GM12878 (cell line): ENCODE results near the gene NPY4R. TPM values are rescaled to one million over a fixed set of nuclear protein-coding genes. Genes with fewer than 3 reads are reported as not detected.
A peak's percentile ranks its signal among the peaks of the same experiment; 100 is the strongest.
"Not testable (repeated sequence)": the region's sequence is repeated elsewhere in the genome, so short reads cannot be mapped to it uniquely, and the experiment has no call there.

Experiments
- ATAC-seq: fragments of 200-7000 bp; cut with Tn5 transposase; 3 replicates; pipeline ENCODE4 v1.9.1; 2020; ENCODE audit warnings: mild to moderate bottlenecking, moderate library complexity
- BruUV-seq: library from RNA; stranded (reverse); fragments of 400-500 nt; replicated peaks from 2 replicates; lab custom pipeline; 2021; lab: Mats Ljungman, UMichigan
- CTCF ChIA-PET: fragments of 300-600 bp; sonication (Branson Sonifier 250); formaldehyde crosslinking; extraction: SDS; loops from one replicate; lab custom pipeline; 2021; ENCODE audit warnings: inconsistent platforms; lab: Yijun Ruan, JAX
- POLR2A ChIA-PET: fragments of 350-600 bp; formaldehyde crosslinking; extraction: SDS; loops from one replicate; lab custom pipeline; 2021; ENCODE audit warnings: inconsistent platforms; lab: Charles Lee
- RAD21 ChIA-PET: fragments of 300-600 bp; sonication (Branson Sonifier 250); formaldehyde crosslinking; loops from one replicate; lab custom pipeline; 2023; ENCODE audit warnings: antibody characterized with exemption; ENCODE audit not compliant: unreplicated experiment; lab: Charles Lee
- SMC1A ChIA-PET: fragments of 300-600 bp; sonication (Branson Sonifier 250); formaldehyde crosslinking; loops from one replicate; lab custom pipeline; 2023; ENCODE audit not compliant: unreplicated experiment, uncharacterized antibody; lab: Charles Lee
- DNase-seq: peaks from one replicate; pipeline ENCODE4 v3.0.0-alpha.2; 2011; ENCODE audit warnings: low read depth, low spot score
- FAIRE-seq: peaks from 3 replicates; lab custom pipeline; 2011; peaks lifted over from hg19 to GRCh38; lab: Jason Lieb, UNC
- H2AFZ ChIP-seq: 2 replicates; pipeline ENCODE4 v1.6.0; 2011; ENCODE audit warnings: low read depth, low read length, control low read depth; ENCODE audit not compliant: control insufficient read depth
- H3K27ac ChIP-seq: 2 replicates; pipeline ENCODE4 v1.5.1; 2011; ENCODE audit warnings: control low read depth; ENCODE audit not compliant: control insufficient read depth, insufficient read depth
- H3K27me3 ChIP-seq, 2 experiments: replicated peaks in 1 of 2; 2 replicates each; pipeline versions ENCODE4 v1.6.0 to v1.6.1; 2011; ENCODE audit warnings: low read length in 1 of 2; ENCODE audit not compliant: control insufficient read depth in 2 of 2, insufficient read depth in 2 of 2
- H3K36me3 ChIP-seq, 2 experiments: 2 replicates each; pipeline ENCODE4 v1.5.1; 2011; ENCODE audit warnings: low read length in 1 of 2; ENCODE audit not compliant: control insufficient read depth in 2 of 2, insufficient read depth in 2 of 2
- H3K4me1 ChIP-seq: 2 replicates; pipeline ENCODE4 v1.6.1; 2011; ENCODE audit warnings: mild to moderate bottlenecking, low read length, moderate library complexity, mixed read lengths; ENCODE audit not compliant: control insufficient read depth, insufficient read depth
- H3K4me2 ChIP-seq: 2 replicates; pipeline ENCODE4 v1.6.0; 2011; ENCODE audit warnings: control low read depth; ENCODE audit not compliant: control insufficient read depth, insufficient read depth
- H3K4me3 ChIP-seq: fragments of 200-600 bp; sonication (generic); 2 replicates; pipeline ENCODE4 v1.5.1; 2016
- H3K79me2 ChIP-seq: 2 replicates; pipeline ENCODE4 v1.6.0; 2011; ENCODE audit warnings: low read length; ENCODE audit not compliant: control insufficient read depth, insufficient read depth
- H3K9ac ChIP-seq: 2 replicates; pipeline ENCODE4 v1.8.0; 2011; ENCODE audit warnings: low read length, control low read depth, mixed read lengths; ENCODE audit not compliant: control insufficient read depth, insufficient read depth
- H3K9me3 ChIP-seq: replicated peaks from 3 replicates; pipeline ENCODE4 v1.5.1; 2011; ENCODE audit warnings: mild to moderate bottlenecking, low read length; ENCODE audit not compliant: control insufficient read depth, insufficient read depth
- H4K20me1 ChIP-seq: 2 replicates; pipeline ENCODE4 v1.6.0; 2011; ENCODE audit not compliant: control insufficient read depth, insufficient read depth
- WGBS: methylation state at CpG from one replicate; pipeline ENCODE4 v1.1.6; 2016; ENCODE audit warnings: low lambda C conversion rate; ENCODE audit not compliant: insufficient replicate concordance, insufficient coverage; ENCODE audit errors: missing lambda C conversion rate; 5-methylcytosine and 5-hydroxymethylcytosine counted together
- in situ Hi-C: fragments of 300-500 bp; cut with MboI; formaldehyde crosslinking; loops from 9 replicates; pipeline ENCODE4 v1.14.3; 2018; ENCODE audit warnings: mixed read lengths
- intact Hi-C: fragments of 100-400 bp; cut with micrococcal nuclease; formaldehyde crosslinking; loops from one replicate; pipeline ENCODE4 v1.14.2; 2022; ENCODE audit not compliant: unreplicated experiment
- polyA plus RNA-seq, 11 experiments: library from polyadenylated mRNA; depleted of rRNA in 4 of 11; unstranded in 6 of 11; stranded (reverse) in 5 of 11; fragments of >200 nt; fragmentation: Nextera tagmentation in 4 of 11; fragmentation: Illumina TruSeq in 1 of 11; extraction: Ambion mirVana in 4 of 11; extraction: Trizol in 1 of 11; gene quantifications; 1 replicate in 1 of 11; 2 replicates in 10 of 11; pipeline versions ENCODE4 v1.2.1 to v1.2.3, GENCODE V29; 2011 to 2016; ENCODE audit warnings: inconsistent platforms in 2 of 11, missing spikeins in 2 of 11, low read depth in 1 of 11
- total RNA-seq, 4 experiments: library from RNA; depleted of rRNA in 3 of 4; stranded (reverse); fragments of >200 nt in 3 of 4; fragmentation: Illumina TruSeq in 1 of 4; extraction: Trizol in 1 of 4; gene quantifications; 2 replicates each; pipeline versions ENCODE4 v1.2.1 to v1.2.3, GENCODE V29; 2013 to 2021

The NPY4R gene
- total and polyA plus RNA-seq, 10 of the 15 experiments (the other 5 are each of a cell fraction or from before 2014, with no cell fraction given), result not detected

DNA sequence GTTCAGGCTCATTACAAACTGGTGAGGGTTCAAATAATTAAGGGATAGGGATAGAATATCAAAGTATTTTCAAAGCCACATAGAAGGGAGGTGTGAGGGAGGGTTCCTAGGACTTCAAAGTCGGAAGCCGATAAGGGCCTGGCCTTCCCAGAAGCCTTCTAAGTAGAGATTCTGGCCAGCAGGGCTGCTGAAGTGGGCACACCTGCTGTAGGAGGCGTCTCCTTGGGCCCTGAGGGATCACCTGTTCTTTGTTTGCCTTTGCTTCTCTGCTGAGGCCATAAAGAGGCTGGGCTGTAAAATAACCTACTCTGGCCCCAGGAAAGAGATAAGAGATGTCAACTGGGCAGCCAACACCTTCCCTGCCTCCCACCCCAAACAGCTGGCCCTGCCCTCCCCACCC is 8.0 kb upstream of the NPY4R start:
- H3K27ac ChIP-seq, H3K4me3 ChIP-seq, DNase-seq, in situ Hi-C loops, CTCF ChIA-PET, H3K9me3 ChIP-seq, H3K27me3 ChIP-seq, H3K79me2 ChIP-seq, H4K20me1 ChIP-seq, H3K4me1 ChIP-seq, H3K9ac ChIP-seq, BruUV-seq, H3K4me2 ChIP-seq, RAD21 ChIA-PET, POLR2A ChIA-PET, FAIRE-seq, SMC1A ChIA-PET, H2AFZ ChIP-seq, H3K36me3 ChIP-seq, ATAC-seq, intact Hi-C loops: not testable (repeated sequence)
- WGBS, result 61% methylated on average over 3 of the region's 3 CpGs

DNA sequence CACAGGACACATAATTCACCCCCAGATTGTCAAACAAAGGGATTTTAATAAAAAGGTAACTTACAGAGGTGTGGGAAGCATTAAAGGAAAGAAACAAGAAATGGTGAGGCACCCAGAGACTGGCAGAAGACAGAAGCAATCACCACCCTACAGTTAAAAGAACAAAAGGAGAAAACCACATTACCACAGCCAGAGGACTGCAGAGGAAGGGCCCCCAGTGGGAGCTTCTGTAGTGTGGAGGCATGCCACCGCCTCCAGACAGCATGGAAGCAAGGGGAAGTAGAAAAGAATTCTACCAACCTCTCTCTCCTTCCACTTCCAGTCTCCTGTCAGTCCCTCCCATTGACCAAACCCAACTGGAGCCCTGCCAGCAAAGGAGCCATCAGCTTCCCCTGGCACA is 4.4 kb upstream of the NPY4R start:
- H4K20me1 ChIP-seq, DNase-seq, FAIRE-seq, SMC1A ChIA-PET, H3K4me3 ChIP-seq, H3K9ac ChIP-seq, H3K4me2 ChIP-seq, H3K27ac ChIP-seq, H3K36me3 ChIP-seq, BruUV-seq, H3K4me1 ChIP-seq, in situ Hi-C loops, H3K79me2 ChIP-seq, intact Hi-C loops, H2AFZ ChIP-seq, POLR2A ChIA-PET, RAD21 ChIA-PET, H3K9me3 ChIP-seq, H3K27me3 ChIP-seq, ATAC-seq, CTCF ChIA-PET: not testable (repeated sequence)
- WGBS, result no CpG with 5 or more reads among the region's 1 CpG

DNA sequence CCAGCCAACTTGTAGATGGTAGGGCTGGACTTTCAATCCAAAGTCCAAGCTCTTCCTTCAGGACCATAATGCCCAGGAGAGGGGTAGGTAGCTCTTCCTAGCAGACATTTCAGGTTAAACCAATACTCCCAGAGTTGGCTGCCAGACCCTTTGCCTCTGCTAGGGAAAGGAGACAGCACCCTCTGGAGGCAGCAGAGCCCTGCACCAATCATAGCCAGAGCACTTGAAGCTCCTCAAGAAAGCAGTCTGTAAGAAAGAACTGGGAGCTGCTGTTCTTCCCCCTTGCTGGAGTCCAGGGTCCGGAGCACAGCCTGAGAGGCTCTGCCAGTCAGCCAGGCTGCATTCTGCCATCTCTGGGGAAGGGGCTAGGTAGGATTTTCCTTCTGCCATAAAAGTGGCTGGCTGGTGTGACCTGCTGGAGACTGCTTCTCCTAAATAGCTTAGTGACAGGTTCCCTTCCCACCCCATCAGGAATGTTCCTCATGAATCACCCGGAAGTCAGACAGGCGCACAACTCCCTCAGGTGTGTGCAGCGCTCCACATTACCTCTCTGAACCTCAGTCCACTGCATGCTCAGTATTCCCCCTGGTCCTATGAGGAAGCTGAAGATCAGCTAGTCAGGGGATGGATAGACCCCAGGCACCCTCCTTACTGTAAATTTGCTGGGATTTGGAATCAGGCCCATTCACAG is 2.5 kb upstream of the NPY4R start:
- BruUV-seq, H3K79me2 ChIP-seq, DNase-seq, H4K20me1 ChIP-seq, H3K9ac ChIP-seq, H3K4me1 ChIP-seq, H3K27me3 ChIP-seq, H3K4me2 ChIP-seq, H2AFZ ChIP-seq, SMC1A ChIA-PET, intact Hi-C loops, H3K36me3 ChIP-seq, POLR2A ChIA-PET, RAD21 ChIA-PET, CTCF ChIA-PET, H3K9me3 ChIP-seq, H3K4me3 ChIP-seq, in situ Hi-C loops, H3K27ac ChIP-seq: not testable (repeated sequence)
- FAIRE-seq, result peak; percentile 88
- WGBS, result no CpG with 5 or more reads among the region's 4 CpGs
- peak; percentile 51; the same call in 2 of the 3 replicates for ATAC-seq

DNA sequence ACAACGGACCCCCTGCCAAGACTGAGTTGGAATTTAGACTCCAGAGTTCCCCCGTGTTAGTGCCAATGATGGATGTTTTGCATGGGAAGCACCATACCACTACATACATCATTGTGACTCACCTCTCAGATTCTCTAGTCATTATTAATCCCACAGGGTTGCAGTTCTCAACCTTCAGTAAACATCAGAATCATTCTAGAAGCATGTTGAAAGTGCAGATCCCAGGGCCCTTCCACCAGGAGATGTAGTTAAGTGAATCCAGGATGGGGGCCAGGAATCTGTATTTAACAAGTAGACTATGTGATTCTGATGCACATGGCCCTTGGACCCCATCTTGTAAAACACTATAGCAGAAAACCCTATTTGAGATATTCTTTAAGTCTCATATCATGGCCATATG is 2.1 kb downstream of the NPY4R start:
- H3K9me3 ChIP-seq, H3K4me3 ChIP-seq, RAD21 ChIA-PET, H3K4me1 ChIP-seq, H3K9ac ChIP-seq, H2AFZ ChIP-seq, H3K36me3 ChIP-seq, DNase-seq, H3K27ac ChIP-seq, ATAC-seq, FAIRE-seq, intact Hi-C loops, SMC1A ChIA-PET, POLR2A ChIA-PET, H4K20me1 ChIP-seq, BruUV-seq, H3K79me2 ChIP-seq, in situ Hi-C loops, CTCF ChIA-PET, H3K4me2 ChIP-seq, H3K27me3 ChIP-seq: not testable (repeated sequence)
- WGBS, result no CpG with 5 or more reads among the region's 2 CpGs
